Measurements from ENCODE around the gene TMEM126B. TPM values are rescaled to one million over a fixed set of nuclear protein-coding genes. Genes with fewer than 3 reads are reported as not detected.
A peak's percentile ranks its signal among the peaks of the same experiment; 100 is the strongest.

Gene TMEM126B
- total RNA-seq (2022), result 30.5 and 31.8 TPM in 2 replicates
- Bru-seq, nascent RNA, result percentile 85 among the genes with signal in this experiment
- BruChase-seq, experiment 1, labeled RNA remaining after a 6-hour chase, result percentile 81 among the genes with signal in this experiment
- percentile 77 among the genes with signal in this experiment for BruChase-seq, experiment 2, labeled RNA remaining after a 2-hour chase
- long read RNA-seq, transcript TMEM126B-201 (5 exons, 989 nt), result major isoform, 32 of 66 reads
- long read RNA-seq, transcript TMEM126B-202 (6 exons, 1,210 nt), result minor isoform, 12 of 66 reads
- long read RNA-seq, partial matches to known transcripts, result 5 of 66 reads
- long read RNA-seq, other reads (novel, unspliced or antisense), result 10 of 66 reads

DNA sequence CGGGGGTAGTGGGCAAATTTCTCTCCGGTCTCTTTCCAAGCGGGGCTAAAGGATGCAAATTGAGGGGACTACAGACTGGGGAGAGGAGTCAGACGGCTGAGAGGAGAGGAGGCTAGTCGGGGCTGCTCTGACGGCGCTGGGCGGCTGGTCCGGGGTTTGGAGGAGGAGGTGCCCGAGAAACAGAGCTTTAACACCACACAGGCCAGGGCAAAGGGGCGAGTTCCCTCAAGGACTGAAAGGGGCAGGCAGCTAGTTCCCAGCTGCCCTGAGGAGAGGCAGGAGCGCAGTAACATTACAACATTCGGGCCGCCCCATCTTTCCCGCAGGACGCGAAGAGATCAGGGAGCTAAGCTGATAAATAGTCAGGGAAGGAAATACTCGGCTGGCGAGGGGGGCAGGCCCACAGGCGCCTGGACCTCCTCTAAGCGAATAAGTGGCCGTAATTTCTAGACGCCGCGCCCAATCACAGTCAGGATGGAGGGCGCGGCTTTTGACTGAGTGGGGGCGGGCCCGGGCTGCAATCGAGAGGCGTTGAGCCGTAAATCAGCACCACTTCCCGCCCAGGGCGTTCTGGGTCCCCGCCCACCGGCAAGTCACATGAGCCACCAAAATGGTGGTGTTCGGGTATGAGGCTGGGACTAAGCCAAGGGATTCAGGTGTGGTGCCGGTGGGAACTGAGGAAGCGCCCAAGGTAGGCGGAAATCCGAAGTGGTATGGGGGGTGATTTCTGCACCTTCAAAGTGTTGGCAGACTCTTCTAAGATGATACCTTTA is at the start of gene TMEM126B:
Gene TMEM126B, plus strand, starts transcription at position 596 of the 773 bp plus-strand sequence. Its CDS starts 15 bp downstream, at position 611.
- CTCF ChIA-PET, result interaction anchor here (0.7 to 0.8 kb wide), 2 partner anchors 7 to 15 kb away, joined by 3 read pairs; no protein-coding TSS in a partner anchor
- H3K4me3 Mint-ChIP-seq (ENCODE audit: low read depth, unreplicated experiment), result peak within 1 kb of the TSS; percentile 96
- peaks cover 27% of the 10 kb centered on the region for H3K36me3 Mint-ChIP-seq (ENCODE audit: insufficient read depth, unreplicated experiment)
- TF ChIP-seq, protein P1, sequence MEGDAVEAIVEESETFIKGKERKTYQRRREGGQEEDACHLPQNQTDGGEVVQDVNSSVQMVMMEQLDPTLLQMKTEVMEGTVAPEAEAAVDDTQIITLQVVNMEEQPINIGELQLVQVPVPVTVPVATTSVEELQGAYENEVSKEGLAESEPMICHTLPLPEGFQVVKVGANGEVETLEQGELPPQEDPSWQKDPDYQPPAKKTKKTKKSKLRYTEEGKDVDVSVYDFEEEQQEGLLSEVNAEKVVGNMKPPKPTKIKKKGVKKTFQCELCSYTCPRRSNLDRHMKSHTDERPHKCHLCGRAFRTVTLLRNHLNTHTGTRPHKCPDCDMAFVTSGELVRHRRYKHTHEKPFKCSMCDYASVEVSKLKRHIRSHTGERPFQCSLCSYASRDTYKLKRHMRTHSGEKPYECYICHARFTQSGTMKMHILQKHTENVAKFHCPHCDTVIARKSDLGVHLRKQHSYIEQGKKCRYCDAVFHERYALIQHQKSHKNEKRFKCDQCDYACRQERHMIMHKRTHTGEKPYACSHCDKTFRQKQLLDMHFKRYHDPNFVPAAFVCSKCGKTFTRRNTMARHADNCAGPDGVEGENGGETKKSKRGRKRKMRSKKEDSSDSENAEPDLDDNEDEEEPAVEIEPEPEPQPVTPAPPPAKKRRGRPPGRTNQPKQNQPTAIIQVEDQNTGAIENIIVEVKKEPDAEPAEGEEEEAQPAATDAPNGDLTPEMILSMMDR (IDR thresholded peaks at IDR 0.05; ENCODE audit: unreplicated experiment), result no peak
- H3K27ac Mint-ChIP-seq (ENCODE audit: unreplicated experiment), result peak within 1 kb of the TSS; percentile 94
- peak; percentile 92 for DNase-seq
- intact Hi-C loops (cut with micrococcal nuclease; ENCODE audit: unreplicated experiment), result no loop called here
- peaks cover 16% of the 10 kb centered on the region for H3K4me1 Mint-ChIP-seq (ENCODE audit: low read depth, unreplicated experiment)
- no peaks in the 10 kb centered on the region for H3K27me3 Mint-ChIP-seq (ENCODE audit: unreplicated experiment)
- no TSS peak for BruUV-seq (replicated peaks)
- no peaks in the 10 kb centered on the region for H3K9me3 Mint-ChIP-seq (ENCODE audit: low read depth, unreplicated experiment)

DNA sequence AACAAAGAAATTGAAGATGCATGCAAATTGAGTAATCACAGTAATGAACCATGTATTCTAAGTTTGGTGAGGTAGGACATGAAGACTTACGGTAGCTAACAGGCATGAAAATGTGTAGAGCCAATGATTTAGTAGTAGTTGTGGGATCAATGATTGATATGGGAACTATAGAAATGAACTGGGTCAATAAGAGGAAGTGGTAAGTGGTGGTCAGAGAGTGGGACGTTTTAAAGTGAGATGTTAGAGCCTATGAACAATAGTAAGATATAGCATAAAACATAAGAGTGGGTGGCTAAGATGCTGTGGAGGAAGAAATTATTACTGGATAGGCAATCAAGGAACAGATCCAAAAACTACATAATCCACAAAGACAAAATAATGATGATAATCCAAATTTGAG is 46.3 kb upstream of the TMEM126B start:
- TF ChIP-seq, protein P1 (IDR thresholded peaks at IDR 0.05; ENCODE audit: unreplicated experiment), result no peak
- CTCF ChIA-PET, result no interaction called here
- DNase-seq, result no peak
- H3K4me1 Mint-ChIP-seq (ENCODE audit: low read depth, unreplicated experiment), result no peaks in the 10 kb centered on the region
- H3K4me3 Mint-ChIP-seq (ENCODE audit: low read depth, unreplicated experiment), result no peak overlapping the region
- H3K27me3 Mint-ChIP-seq (ENCODE audit: unreplicated experiment), result peaks cover 22% of the 10 kb centered on the region
- intact Hi-C loops (cut with micrococcal nuclease; ENCODE audit: unreplicated experiment), result no loop called here
- H3K9me3 Mint-ChIP-seq (ENCODE audit: low read depth, unreplicated experiment), result peaks cover 3% of the 10 kb centered on the region
- no peak overlapping the region for H3K27ac Mint-ChIP-seq (ENCODE audit: unreplicated experiment)
- no TSS peak for BruUV-seq (replicated peaks)
- H3K36me3 Mint-ChIP-seq (ENCODE audit: insufficient read depth, unreplicated experiment), result no peaks in the 10 kb centered on the region

DNA sequence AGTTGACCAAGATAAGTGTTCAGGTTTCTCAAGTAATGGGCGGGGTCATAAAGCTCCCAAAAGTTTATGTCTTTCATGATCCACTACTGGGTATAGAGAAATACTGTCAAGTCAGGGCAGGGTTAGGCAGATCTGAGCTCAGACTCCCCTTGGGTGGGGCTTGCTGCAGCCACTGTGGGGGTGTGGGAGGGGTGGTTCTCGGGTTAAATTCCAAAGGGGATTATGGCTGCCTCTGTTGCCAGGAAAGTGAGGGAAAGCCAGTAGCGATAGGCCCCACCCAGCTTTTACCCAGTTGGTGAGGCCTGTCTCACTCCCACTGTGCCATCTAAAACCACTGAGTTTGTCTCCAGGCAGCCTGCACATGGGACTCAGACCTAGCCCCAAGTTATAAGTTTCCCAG is 39.0 kb upstream of the TMEM126B start:
- no TSS peak for BruUV-seq (replicated peaks)
- intact Hi-C loops (cut with micrococcal nuclease; ENCODE audit: unreplicated experiment), result no loop called here
- H3K4me3 Mint-ChIP-seq (ENCODE audit: low read depth, unreplicated experiment), result no peak overlapping the region
- TF ChIP-seq, protein P1 (IDR thresholded peaks at IDR 0.05; ENCODE audit: unreplicated experiment), result no peak
- H3K27ac Mint-ChIP-seq (ENCODE audit: unreplicated experiment), result no peak overlapping the region
- DNase-seq, result no peak
- no peaks in the 10 kb centered on the region for H3K4me1 Mint-ChIP-seq (ENCODE audit: low read depth, unreplicated experiment)
- H3K27me3 Mint-ChIP-seq (ENCODE audit: unreplicated experiment), result peaks cover 9% of the 10 kb centered on the region
- no peaks in the 10 kb centered on the region for H3K9me3 Mint-ChIP-seq (ENCODE audit: low read depth, unreplicated experiment)
- CTCF ChIA-PET, result no interaction called here
- H3K36me3 Mint-ChIP-seq (ENCODE audit: insufficient read depth, unreplicated experiment), result no peaks in the 10 kb centered on the region

DNA sequence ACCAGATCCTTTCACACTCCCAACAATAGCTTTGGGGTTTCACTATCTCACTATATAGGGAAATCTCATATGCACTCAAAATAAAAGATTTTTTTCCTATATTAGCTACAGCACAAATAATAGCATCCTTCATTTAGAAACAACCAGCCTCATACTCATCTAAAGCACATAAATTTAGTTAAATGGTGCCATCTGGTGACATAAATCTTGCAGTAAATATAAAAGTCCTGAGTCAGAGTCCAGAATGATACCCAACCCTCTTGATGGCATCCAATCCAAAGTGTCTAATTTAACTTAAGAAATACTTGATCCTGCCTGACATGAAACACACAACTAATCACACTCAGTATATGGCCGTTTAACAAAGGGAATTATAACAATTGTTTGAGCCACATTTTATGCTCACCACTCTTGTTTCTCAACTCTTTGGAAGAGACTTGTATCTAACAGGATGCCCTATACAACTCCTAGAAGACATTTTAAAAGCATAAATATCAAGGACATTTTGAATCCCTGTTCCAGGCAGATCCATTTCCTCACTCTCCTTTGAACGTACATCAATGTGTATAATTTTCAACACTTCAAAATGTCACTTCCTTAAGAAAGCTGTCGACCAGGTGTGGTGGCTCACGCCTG is 37.4 kb upstream of the TMEM126B start:
- CTCF ChIA-PET, result interaction anchor here (1.0 kb wide), 1 partner anchor 810 kb away, joined by 3 read pairs; no protein-coding TSS in a partner anchor
- BruUV-seq (replicated peaks), result no TSS peak
- Mint-ChIP-seq H3K9me3 (ENCODE audit: low read depth, unreplicated experiment) (no peaks in the 10 kb centered on the region), H3K4me3 (ENCODE audit: low read depth, unreplicated experiment) (no peak overlapping the region), H3K36me3 (ENCODE audit: insufficient read depth, unreplicated experiment) (no peaks in the 10 kb centered on the region), H3K27ac (ENCODE audit: unreplicated experiment) (no peak overlapping the region), H3K27me3 (ENCODE audit: unreplicated experiment) (no peaks in the 10 kb centered on the region), H3K4me1 (ENCODE audit: low read depth, unreplicated experiment) (no peaks in the 10 kb centered on the region)
- no peak for DNase-seq
- intact Hi-C loops (cut with micrococcal nuclease; ENCODE audit: unreplicated experiment), result loop anchor here (2.0 to 10.0 kb wide), 4 partner anchors 254 to 1032 kb away; no protein-coding TSS in a partner anchor
- TF ChIP-seq, protein P1 (IDR thresholded peaks at IDR 0.05; ENCODE audit: unreplicated experiment), result no peak
